Hepatocyte (in vitro differentiated cells): ENCODE data around the gene SPATS1.

Experiments used
- CTCF ChIP-seq: fragments of 200-600 bp; sonication (generic); IDR thresholded peaks from 2 replicates; pipeline ENCODE4 v1.5.1; 2016; ENCODE audit warnings: antibody characterized with exemption, mild to moderate bottlenecking; ENCODE audit not compliant: poor library complexity
- EZH2 ChIP-seq: fragments of 200-600 bp; sonication (generic); IDR thresholded peaks from 2 replicates; pipeline ENCODE4 v1.6.1; 2016; ENCODE audit warnings: antibody characterized with exemption, mild to moderate bottlenecking, borderline replicate concordance
- EZH2phosphoT487 ChIP-seq: fragments of 200-600 bp; sonication (generic); IDR thresholded peaks from one replicate; pipeline ENCODE4 v1.6.1; 2018; ENCODE audit warnings: antibody characterized with exemption, mild to moderate bottlenecking, low read depth, moderate library complexity; ENCODE audit not compliant: unreplicated experiment, severe bottlenecking

- no peak for TF ChIP-seq EZH2
- peak; percentile 82 for TF ChIP-seq CTCF
- no peak for TF ChIP-seq EZH2phosphoT487
Observed at GRCh38 chr6:44338228-44339122, 4.0 kb upstream of the SPATS1 start.
